SK-N-SH (cell line): ENCODE data around the gene ZNF219.

ENCODE experiments used
- CTCF ChIP-seq: fragments of 200-600 bp; sonication (generic); IDR thresholded peaks from 2 replicates; pipeline ENCODE4 v1.6.1; 2017; ENCODE audit warnings: antibody characterized with exemption, mild to moderate bottlenecking, moderate library complexity
- ELF1 ChIP-seq: IDR thresholded peaks from 2 replicates; pipeline ENCODE4 v1.4.0; 2012
- EZH2phosphoT487 ChIP-seq: fragments of 200-600 bp; sonication (generic); IDR thresholded peaks from 2 replicates; pipeline ENCODE4 v1.6.1; 2017; ENCODE audit warnings: low read depth, mixed run types, mild to moderate bottlenecking, antibody characterized with exemption, moderate library complexity, borderline replicate concordance
- FOXM1 ChIP-seq: IDR thresholded peaks from 2 replicates; pipeline ENCODE4 v1.4.0; 2012; ENCODE audit warnings: low read depth, mild to moderate bottlenecking
- JUND ChIP-seq: IDR thresholded peaks from 2 replicates; pipeline ENCODE4 v1.4.0; 2012
- MAX ChIP-seq: IDR thresholded peaks from 2 replicates; pipeline ENCODE4 v1.4.0; 2012; ENCODE audit warnings: low read depth
- POLR2AphosphoS5 ChIP-seq: IDR thresholded peaks from 2 replicates; pipeline ENCODE4 v1.6.1; 2012; ENCODE audit warnings: low read depth, low read length
- REST ChIP-seq: IDR thresholded peaks from 2 replicates; pipeline ENCODE4 v1.6.1; 2012; ENCODE audit warnings: mild to moderate bottlenecking, low read depth, low read length, moderate library complexity
- SIN3A ChIP-seq: IDR thresholded peaks from 2 replicates; pipeline ENCODE4 v1.6.1; 2012; ENCODE audit warnings: low read depth, mild to moderate bottlenecking, low read length, moderate library complexity, borderline replicate concordance
- TAF1 ChIP-seq: IDR thresholded peaks from 2 replicates; pipeline ENCODE4 v1.6.1; 2012; ENCODE audit warnings: low read depth, mild to moderate bottlenecking, low read length, moderate library complexity, borderline replicate concordance
- TEAD4 ChIP-seq: IDR thresholded peaks from 2 replicates; pipeline ENCODE4 v1.4.0; 2012; ENCODE audit warnings: mild to moderate bottlenecking, borderline replicate concordance; ENCODE audit not compliant: insufficient read depth
- USF2 ChIP-seq: fragments of 150-350 bp; IDR thresholded peaks from 2 replicates; pipeline ENCODE4 v1.6.1; 2017; ENCODE audit warnings: antibody characterized with exemption, low read length, low read depth, borderline replicate concordance
- YY1 ChIP-seq: IDR thresholded peaks from 2 replicates; pipeline ENCODE4 v1.4.0; 2012; ENCODE audit warnings: low read depth, mild to moderate bottlenecking

- TF ChIP-seq POLR2AphosphoS5 (no peak), CTCF (no peak), TEAD4 (no peak), EZH2phosphoT487 (no peak), SIN3A (no peak), FOXM1 (no peak), USF2 (no peak), MAX (no peak), ELF1 (no peak), REST (no peak), TAF1 (no peak), YY1 (no peak), JUND (no peak)
Measured at GRCh38 chr14:21056520-21057163, 41.8 kb downstream of the ZNF219 start.
